Caco-2 (cell line): ENCODE measurements around the gene TSPAN32. TPM values are rescaled to one million over a fixed set of nuclear protein-coding genes. Genes with fewer than 3 reads are reported as not detected.

Experiments
- BruUV-seq: library from RNA; stranded (reverse); fragments of 400-500 nt; replicated peaks from 2 replicates; lab custom pipeline; 2021; lab: Mats Ljungman, UMichigan
- CTCF ChIA-PET: fragments of 300-600 bp; sonication (Branson Sonifier 250); formaldehyde crosslinking; loops from one replicate; lab custom pipeline; 2022; ENCODE audit warnings: antibody characterized with exemption; lab: Charles Lee
- POLR2A ChIA-PET: fragments of 300-600 bp; sonication (Branson Sonifier 250); formaldehyde crosslinking; loops from one replicate; lab custom pipeline; 2022; ENCODE audit warnings: antibody characterized with exemption; lab: Charles Lee
- DNase-seq, 2 experiments: peaks; one replicate each; pipeline versions ENCODE4 v3.0.0 to v3.0.0-alpha.2; 2020 to 2022
- H3K27me3 ChIP-seq: replicated peaks from 2 replicates; pipeline ENCODE4 v1.6.0; 2011; ENCODE audit warnings: low read length; ENCODE audit not compliant: control insufficient read depth, insufficient read depth
- H3K36me3 ChIP-seq: 2 replicates; pipeline ENCODE4 v1.5.1; 2011; ENCODE audit warnings: low read length; ENCODE audit not compliant: control insufficient read depth, insufficient read depth
- H3K4me1 ChIP-seq: fragments of 250-450 bp; sonication (Bioruptor Pico); 2 replicates; pipeline ENCODE4 v1.5.1; 2020; ENCODE audit warnings: mild to moderate bottlenecking
- H3K4me3 ChIP-seq: 2 replicates; pipeline ENCODE4 v1.5.1; 2011; ENCODE audit warnings: low read depth, mild to moderate bottlenecking, control low read depth, low read length
- H3K9me3 ChIP-seq: fragments of 250-450 bp; sonication (Bioruptor Pico); 2 replicates; pipeline ENCODE4 v1.5.1; 2020; ENCODE audit warnings: mild to moderate bottlenecking, moderate library complexity
- H3K27ac Mint-ChIP-seq: one replicate; pipeline ENCODE4 v1.8.0; 2022; ENCODE audit warnings: mixed read lengths; ENCODE audit not compliant: unreplicated experiment
- H3K27me3 Mint-ChIP-seq: one replicate; pipeline ENCODE4 v1.8.0; 2022; ENCODE audit warnings: mixed read lengths; ENCODE audit not compliant: insufficient read depth, unreplicated experiment
- H3K36me3 Mint-ChIP-seq: one replicate; pipeline ENCODE4 v1.8.0; 2022; ENCODE audit warnings: mild to moderate bottlenecking, mixed read lengths; ENCODE audit not compliant: insufficient read depth, unreplicated experiment
- H3K4me1 Mint-ChIP-seq: one replicate; pipeline ENCODE4 v1.8.0; 2022; ENCODE audit warnings: low read depth, mixed read lengths; ENCODE audit not compliant: unreplicated experiment
- H3K4me3 Mint-ChIP-seq: one replicate; pipeline ENCODE4 v1.8.0; 2022; ENCODE audit warnings: mild to moderate bottlenecking, moderate library complexity, mixed read lengths; ENCODE audit not compliant: unreplicated experiment
- H3K9me3 Mint-ChIP-seq: one replicate; pipeline ENCODE4 v1.8.0; 2022; ENCODE audit warnings: mixed read lengths; ENCODE audit not compliant: unreplicated experiment
- CTCF ChIP-seq, 2 experiments: fragments of 200-600 bp in 1 of 2; IDR thresholded peaks; 1 replicate in 1 of 2; 2 replicates in 1 of 2; pipeline versions ENCODE4 v1.5.1 to v1.8.0; 2011 to 2022; ENCODE audit warnings: antibody characterized with exemption in 1 of 2, control low read depth in 1 of 2, inconsistent platforms in 1 of 2, low read depth in 1 of 2, low read length in 1 of 2, mild to moderate bottlenecking in 1 of 2, moderate library complexity in 1 of 2; ENCODE audit not compliant: insufficient read depth in 1 of 2, severe bottlenecking in 1 of 2, unreplicated experiment in 1 of 2
- intact Hi-C: fragments of 100-400 bp; cut with micrococcal nuclease; formaldehyde crosslinking; loops from one replicate; pipeline ENCODE4 v1.10.0; 2022; ENCODE audit not compliant: unreplicated experiment
- total RNA-seq: library from RNA; stranded (reverse); gene quantifications from 2 replicates; pipeline ENCODE4 v1.2.3, GENCODE V29; 2022

TSPAN32 gene
- total RNA-seq, 1 experiment from 2014 or later: 1.2 TPM

DNA sequence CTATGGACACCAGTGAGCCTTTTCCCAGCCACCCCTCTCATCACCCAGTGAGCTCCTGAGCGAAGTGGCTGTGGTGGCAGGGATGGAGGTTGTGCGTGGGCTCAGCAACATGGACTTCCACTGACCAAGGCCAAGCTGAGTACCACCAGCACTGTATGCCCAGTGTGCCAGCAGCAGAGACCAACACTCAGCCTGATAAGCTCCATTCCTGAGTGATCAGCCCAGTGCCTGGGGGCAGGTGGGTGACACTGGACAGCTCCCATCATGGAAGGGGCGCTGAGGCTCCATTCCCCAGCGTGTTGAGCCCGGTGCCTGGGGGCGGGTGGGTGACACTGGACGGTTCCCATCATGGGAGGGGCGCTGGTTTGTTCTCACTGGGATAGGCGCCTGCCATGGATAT is 57.7 kb downstream of the TSPAN32 start:
- Histone ChIP-seq H3K27me3 (no peaks in the 10 kb centered on the region), H3K9me3 (no peaks in the 10 kb centered on the region), H3K4me3 (no peak overlapping the region), H3K4me1 (no peaks in the 10 kb centered on the region), H3K36me3 (no peaks in the 10 kb centered on the region)
- H3K36me3 Mint-ChIP-seq: no peaks in the 10 kb centered on the region
- H3K9me3 Mint-ChIP-seq: no peaks in the 10 kb centered on the region
- CTCF ChIA-PET: interaction anchor here (0.8 kb wide), 1 partner anchor 54 kb away, joined by 7 read pairs; no protein-coding TSS in a partner anchor
- H3K27ac Mint-ChIP-seq: no peak overlapping the region
- intact Hi-C loops: no loop called here
- no peaks in the 10 kb centered on the region for H3K4me1 Mint-ChIP-seq
- no peak overlapping the region for H3K4me3 Mint-ChIP-seq
- no peak for TF ChIP-seq CTCF (IDR thresholded peaks at IDR 0.05; ENCODE audit: insufficient read depth in 1 of 2, low read depth in 1 of 2, low read length in 1 of 2, severe bottlenecking in 1 of 2, unreplicated experiment in 1 of 2)
- DNase-seq: no peak
- no peaks in the 10 kb centered on the region for H3K27me3 Mint-ChIP-seq
- BruUV-seq: no TSS peak
- POLR2A ChIA-PET: no interaction called here

- intact Hi-C loops: no loop called here
- CTCF ChIA-PET: no interaction called here
Observed at GRCh38 chr11:2360081-2360642, 58.3 kb downstream of the TSPAN32 start.

GRCh38 chr11:2361565-2361964 is 59.8 kb downstream of the TSPAN32 start:
- no peaks in the 10 kb centered on the region for H3K36me3 Mint-ChIP-seq
- no peaks in the 10 kb centered on the region for H3K4me1 ChIP-seq
- H3K9me3 ChIP-seq: no peaks in the 10 kb centered on the region
- no peaks in the 10 kb centered on the region for H3K27me3 Mint-ChIP-seq
- no peak for TF ChIP-seq CTCF (IDR thresholded peaks at IDR 0.05; ENCODE audit: insufficient read depth in 1 of 2, low read depth in 1 of 2, low read length in 1 of 2, severe bottlenecking in 1 of 2, unreplicated experiment in 1 of 2)
- no TSS peak for BruUV-seq
- no peak overlapping the region for H3K27ac Mint-ChIP-seq
- no peak overlapping the region for H3K4me3 ChIP-seq
- no peaks in the 10 kb centered on the region for H3K36me3 ChIP-seq
- no peak for DNase-seq
- POLR2A ChIA-PET: no interaction called here
- no peaks in the 10 kb centered on the region for H3K4me1 Mint-ChIP-seq
- CTCF ChIA-PET: no interaction called here
- H3K4me3 Mint-ChIP-seq: no peak overlapping the region
- no peaks in the 10 kb centered on the region for H3K27me3 ChIP-seq
- intact Hi-C loops: no loop called here
- H3K9me3 Mint-ChIP-seq: no peaks in the 10 kb centered on the region

More at GRCh38 chr11:2360081-2360642, 58.3 kb downstream of the TSPAN32 start:
- Histone ChIP-seq H3K36me3 (no peaks in the 10 kb centered on the region), H3K9me3 (no peaks in the 10 kb centered on the region), H3K27me3 (no peaks in the 10 kb centered on the region), H3K4me3 (no peak overlapping the region), H3K4me1 (no peaks in the 10 kb centered on the region)
- no peak for DNase-seq
- no peaks in the 10 kb centered on the region for H3K36me3 Mint-ChIP-seq
- H3K27me3 Mint-ChIP-seq: no peaks in the 10 kb centered on the region
- BruUV-seq: no TSS peak
- no peak overlapping the region for H3K4me3 Mint-ChIP-seq
- no peak overlapping the region for H3K27ac Mint-ChIP-seq
- TF ChIP-seq CTCF (IDR thresholded peaks at IDR 0.05; ENCODE audit: insufficient read depth in 1 of 2, low read depth in 1 of 2, low read length in 1 of 2, severe bottlenecking in 1 of 2, unreplicated experiment in 1 of 2): no peak
- no peaks in the 10 kb centered on the region for H3K9me3 Mint-ChIP-seq
- no peaks in the 10 kb centered on the region for H3K4me1 Mint-ChIP-seq
- POLR2A ChIA-PET: no interaction called here
